Measurements from ENCODE around the gene SH2D3A. TPM values are rescaled to one million over a fixed set of nuclear protein-coding genes. Genes with fewer than 3 reads are reported as not detected.
A peak's percentile ranks its signal among the peaks of the same experiment; 100 is the strongest.

SH2D3A gene
- total RNA-seq, 2 experiments from 2014 or later: 39.2 to 41.3 TPM

DNA sequence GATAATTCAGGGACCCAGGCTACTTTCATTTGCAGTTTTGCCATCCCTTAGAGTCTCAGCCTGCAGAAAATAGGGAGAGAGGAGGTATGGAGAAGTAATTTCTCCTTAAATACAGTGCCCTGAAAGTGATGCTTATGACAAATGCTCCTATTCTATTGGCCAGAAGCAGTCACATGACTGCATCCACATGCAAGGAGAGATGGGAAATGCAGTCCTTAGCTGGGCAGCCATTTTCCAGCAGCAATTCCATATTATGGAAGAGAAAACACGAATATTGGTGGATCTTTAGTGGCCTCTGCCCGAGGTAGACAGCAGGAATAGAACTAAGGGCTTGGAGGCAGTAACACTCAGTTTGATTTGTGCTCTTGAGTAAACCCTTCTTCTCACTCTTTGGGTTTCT, 44.7 kb upstream of the SH2D3A start:
- Mint-ChIP-seq H3K27ac (peak overlapping the region; percentile 86), H3K36me3 (ENCODE audit: low read depth) (peaks cover 66% of the 10 kb centered on the region), H3K4me3 (peak overlapping the region; percentile 26), H3K9me3 (peaks cover 2% of the 10 kb centered on the region), H3K27me3 (no peaks in the 10 kb centered on the region), H3K4me1 (ENCODE audit: low read depth) (peaks cover 79% of the 10 kb centered on the region)
- TF ChIP-seq, protein P1, sequence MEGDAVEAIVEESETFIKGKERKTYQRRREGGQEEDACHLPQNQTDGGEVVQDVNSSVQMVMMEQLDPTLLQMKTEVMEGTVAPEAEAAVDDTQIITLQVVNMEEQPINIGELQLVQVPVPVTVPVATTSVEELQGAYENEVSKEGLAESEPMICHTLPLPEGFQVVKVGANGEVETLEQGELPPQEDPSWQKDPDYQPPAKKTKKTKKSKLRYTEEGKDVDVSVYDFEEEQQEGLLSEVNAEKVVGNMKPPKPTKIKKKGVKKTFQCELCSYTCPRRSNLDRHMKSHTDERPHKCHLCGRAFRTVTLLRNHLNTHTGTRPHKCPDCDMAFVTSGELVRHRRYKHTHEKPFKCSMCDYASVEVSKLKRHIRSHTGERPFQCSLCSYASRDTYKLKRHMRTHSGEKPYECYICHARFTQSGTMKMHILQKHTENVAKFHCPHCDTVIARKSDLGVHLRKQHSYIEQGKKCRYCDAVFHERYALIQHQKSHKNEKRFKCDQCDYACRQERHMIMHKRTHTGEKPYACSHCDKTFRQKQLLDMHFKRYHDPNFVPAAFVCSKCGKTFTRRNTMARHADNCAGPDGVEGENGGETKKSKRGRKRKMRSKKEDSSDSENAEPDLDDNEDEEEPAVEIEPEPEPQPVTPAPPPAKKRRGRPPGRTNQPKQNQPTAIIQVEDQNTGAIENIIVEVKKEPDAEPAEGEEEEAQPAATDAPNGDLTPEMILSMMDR (IDR thresholded peaks at IDR 0.05): no peak
- H3K27ac ChIP-seq (ENCODE audit: low read depth in 1 of 2, low read length in 2 of 2): peak overlapping the region in 1 of 2 donors; percentile 29
- H3K4me3 ChIP-seq (ENCODE audit: low read length): no peak overlapping the region
- ATAC-seq (ENCODE audit: poor library complexity) (no peak), DNase-seq (peak in 3 of 14 experiments; percentile 29 to 64 (median 54))
- intact Hi-C loops (cut with DNase I, micrococcal nuclease): no loop called here
- H3K27me3 ChIP-seq (ENCODE audit: control insufficient read depth in 1 of 2, insufficient read depth in 2 of 2, low read length in 2 of 2): no peaks in the 10 kb centered on the region
- POLR2A ChIA-PET: interaction anchor here (2.8 kb wide), 2 partner anchors 11 to 39 kb away, joined by 20 to 30 read pairs; partner anchors contain the start of gene VAV1
- no peaks in the 10 kb centered on the region for H3K9me3 ChIP-seq (ENCODE audit: control insufficient read depth in 1 of 2, insufficient read depth in 1 of 2, low read length in 2 of 2)
- H3K36me3 ChIP-seq (ENCODE audit: insufficient read depth, low read length): peaks cover 31% of the 10 kb centered on the region
- CTCF ChIA-PET: interaction anchor here (3.1 kb wide), 1 partner anchor 9 kb away, joined by 18 read pairs; no protein-coding TSS in a partner anchor
- peaks cover 58% of the 10 kb centered on the region for H3K4me1 ChIP-seq (ENCODE audit: insufficient read depth, low read length)

DNA sequence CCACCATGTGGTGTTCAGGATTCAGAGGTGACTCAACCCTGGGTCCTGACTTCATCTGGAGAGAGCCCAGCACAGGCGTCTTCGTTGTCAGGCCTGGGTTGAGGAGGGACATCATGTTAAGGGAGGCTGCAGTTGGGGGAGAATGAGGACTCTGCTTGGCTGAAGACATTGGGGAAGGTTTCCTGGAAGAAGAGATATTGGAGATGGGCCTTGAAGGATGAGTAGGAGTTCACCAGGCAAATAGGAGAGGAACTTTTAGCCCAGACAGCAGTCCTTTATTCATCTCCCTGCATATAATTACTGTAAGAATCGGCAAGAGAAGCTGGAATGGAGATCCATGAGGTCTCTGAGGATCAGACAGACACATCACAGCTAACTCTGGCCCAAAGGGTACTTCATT, 44.1 kb upstream of the SH2D3A start:
- intact Hi-C loops (cut with DNase I, micrococcal nuclease): no loop called here
- peak overlapping the region; percentile 86 for H3K27ac Mint-ChIP-seq
- H3K27me3 Mint-ChIP-seq: no peaks in the 10 kb centered on the region
- no peak for ATAC-seq (ENCODE audit: poor library complexity)
- no peak for DNase-seq
- POLR2A ChIA-PET: no interaction called here
- H3K36me3 Mint-ChIP-seq (ENCODE audit: low read depth): peaks cover 69% of the 10 kb centered on the region
- H3K9me3 Mint-ChIP-seq: peaks cover 2% of the 10 kb centered on the region
- TF ChIP-seq, protein P1 (IDR thresholded peaks at IDR 0.05): no peak
- H3K9me3 ChIP-seq (ENCODE audit: control insufficient read depth in 1 of 2, insufficient read depth in 1 of 2, low read length in 2 of 2): no peaks in the 10 kb centered on the region
- H3K4me3 ChIP-seq (ENCODE audit: low read length): no peak overlapping the region
- H3K36me3 ChIP-seq (ENCODE audit: insufficient read depth, low read length): peaks cover 31% of the 10 kb centered on the region
- CTCF ChIA-PET: interaction anchor here (3.1 kb wide), 1 partner anchor 9 kb away, joined by 18 read pairs; no protein-coding TSS in a partner anchor
- H3K4me1 ChIP-seq (ENCODE audit: insufficient read depth, low read length): peaks cover 59% of the 10 kb centered on the region
- peaks cover 82% of the 10 kb centered on the region for H3K4me1 Mint-ChIP-seq (ENCODE audit: low read depth)
- H3K27ac ChIP-seq (ENCODE audit: low read depth in 1 of 2, low read length in 2 of 2): peak overlapping the region; percentile 29 to 45
- H3K27me3 ChIP-seq (ENCODE audit: control insufficient read depth in 1 of 2, insufficient read depth in 2 of 2, low read length in 2 of 2): no peaks in the 10 kb centered on the region
- H3K4me3 Mint-ChIP-seq: peak overlapping the region; percentile 26

DNA sequence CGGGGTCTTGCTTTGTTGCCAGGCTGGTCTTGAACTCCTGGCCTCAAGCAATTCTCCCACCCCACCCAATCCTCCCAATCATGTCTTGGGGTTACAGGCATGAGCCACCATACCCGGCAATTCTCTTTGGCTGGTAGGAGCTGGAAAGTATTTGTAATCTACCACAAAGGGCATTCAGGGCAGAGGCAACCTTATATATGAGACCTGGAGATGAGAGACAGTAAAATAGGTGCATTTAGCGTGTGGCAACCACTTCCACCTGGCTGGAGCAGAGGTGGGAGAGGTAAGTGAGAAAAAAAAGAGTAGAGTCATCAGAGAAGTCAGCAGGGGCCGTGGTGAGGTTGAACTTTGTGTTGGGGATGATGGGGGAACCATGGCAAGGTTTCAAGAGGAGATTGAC, 42.0 kb upstream of the SH2D3A start:
- Mint-ChIP-seq H3K27ac (peak overlapping the region; percentile 77), H3K9me3 (peaks cover 2% of the 10 kb centered on the region), H3K36me3 (ENCODE audit: low read depth) (peaks cover 59% of the 10 kb centered on the region), H3K27me3 (no peaks in the 10 kb centered on the region), H3K4me3 (peak overlapping the region; percentile 30), H3K4me1 (ENCODE audit: low read depth) (peaks cover 66% of the 10 kb centered on the region)
- no peaks in the 10 kb centered on the region for H3K9me3 ChIP-seq (ENCODE audit: control insufficient read depth in 1 of 2, insufficient read depth in 1 of 2, low read length in 2 of 2)
- peaks cover 51% of the 10 kb centered on the region for H3K4me1 ChIP-seq (ENCODE audit: insufficient read depth, low read length)
- intact Hi-C loops (cut with DNase I, micrococcal nuclease): no loop called here
- H3K36me3 ChIP-seq (ENCODE audit: insufficient read depth, low read length): peaks cover 21% of the 10 kb centered on the region
- CTCF ChIA-PET: no interaction called here
- H3K4me3 ChIP-seq (ENCODE audit: low read length): no peak overlapping the region
- no peak for ATAC-seq (ENCODE audit: poor library complexity)
- POLR2A ChIA-PET: interaction anchor here (0.8 to 1.3 kb wide), 3 partner anchors 19 to 292 kb away, joined by 3 to 4 read pairs (median 3); partner anchors contain the start of gene VAV1
- H3K27ac ChIP-seq (ENCODE audit: low read depth in 1 of 2, low read length in 2 of 2): peak overlapping the region; percentile 17 to 45
- H3K27me3 ChIP-seq (ENCODE audit: control insufficient read depth in 1 of 2, insufficient read depth in 2 of 2, low read length in 2 of 2): no peaks in the 10 kb centered on the region
- TF ChIP-seq, protein P1 (IDR thresholded peaks at IDR 0.05): no peak
- no peak for DNase-seq
